Mucosa of gallbladder (tissue), 1 donor: ENCODE measurements around the gene TUBG1. TPM values are rescaled to one million over a fixed set of nuclear protein-coding genes. Genes with fewer than 3 reads are reported as not detected.
"Not testable (repeated sequence)": the region's sequence is repeated elsewhere in the genome, so short reads cannot be mapped to it uniquely, and the experiment has no call there.

Source experiments
- DNase-seq: peaks from one replicate; pipeline ENCODE4 v3.0.0-alpha.2; 2020; ENCODE audit warnings: low spot score
- total RNA-seq: library from RNA; stranded (reverse); gene quantifications from one replicate; pipeline ENCODE4 v1.2.1, GENCODE V29; 2021
- donor health status: DM: no; HTN: no; CAD: no.

TUBG1 gene
- total RNA-seq, 1 donor from 2014 or later, result 40.2 TPM

DNA sequence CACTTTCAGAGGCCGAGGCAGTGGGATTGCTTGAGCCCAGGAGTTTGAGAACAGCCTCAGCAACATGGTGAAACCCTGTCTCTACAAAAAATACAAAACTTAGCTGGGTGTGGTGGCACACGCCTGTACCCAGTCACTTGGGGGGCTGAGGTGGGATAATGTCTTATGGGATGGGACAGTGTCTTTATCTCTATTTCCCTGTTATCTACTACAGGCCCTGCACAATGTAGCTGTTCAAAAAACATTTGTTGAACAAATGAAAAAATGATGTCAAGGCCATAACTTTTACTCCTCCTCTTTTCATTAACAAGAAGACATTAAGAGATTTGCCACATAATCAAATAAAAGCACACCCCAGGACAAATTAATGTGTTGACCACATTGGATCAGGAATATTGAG lies 13.8 kb downstream of the TUBG1 start:
- no peak for DNase-seq

GRCh38 chr17:42623732-42624596 lies 14.5 kb downstream of the TUBG1 start:
- DNase-seq, result peak; percentile 64

DNA sequence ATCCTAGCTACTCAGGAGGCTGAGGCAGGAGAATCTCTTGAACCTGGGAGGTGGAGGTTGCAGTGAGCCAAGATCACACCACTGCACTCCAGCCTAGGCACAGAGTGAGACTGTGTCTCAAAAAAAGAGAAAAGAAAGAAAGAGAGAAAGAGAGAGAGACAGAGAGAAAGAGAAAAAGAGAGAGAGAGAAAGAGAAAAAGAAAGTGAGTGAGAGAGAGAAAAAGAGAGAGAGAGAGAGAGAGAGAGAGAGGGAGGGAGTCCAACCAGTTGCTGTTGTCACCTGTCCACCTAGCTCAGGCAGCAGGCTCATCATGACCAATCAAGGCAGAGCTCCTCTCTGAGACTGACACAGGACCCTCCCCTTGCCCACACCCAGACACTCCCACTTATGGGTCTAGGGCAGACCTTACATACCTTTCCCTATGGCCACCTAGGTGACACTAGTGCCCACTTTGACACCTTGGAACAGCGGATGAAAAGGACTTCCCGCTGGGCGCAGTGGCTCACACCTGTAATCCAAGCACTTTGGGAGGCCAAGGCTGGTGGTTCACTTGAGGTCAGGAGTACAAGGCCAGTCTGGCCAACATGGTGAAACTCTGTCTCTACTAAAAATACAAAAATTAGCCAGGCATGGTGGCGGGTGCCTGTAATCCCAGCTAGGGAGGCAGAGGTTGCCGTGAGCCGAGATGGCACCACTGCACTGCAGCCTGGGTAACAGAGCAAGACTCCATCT lies 17.7 kb downstream of the TUBG1 start:
- DNase-seq, result not testable (repeated sequence)

GRCh38 chr17:42629411-42630009 lies 20.0 kb downstream of the TUBG1 start:
- no peak for DNase-seq

- DNase-seq, result no peak
These were observed 23.5 kb downstream of the TUBG1 start for GRCh38 chr17:42632949-42633444.

DNA sequence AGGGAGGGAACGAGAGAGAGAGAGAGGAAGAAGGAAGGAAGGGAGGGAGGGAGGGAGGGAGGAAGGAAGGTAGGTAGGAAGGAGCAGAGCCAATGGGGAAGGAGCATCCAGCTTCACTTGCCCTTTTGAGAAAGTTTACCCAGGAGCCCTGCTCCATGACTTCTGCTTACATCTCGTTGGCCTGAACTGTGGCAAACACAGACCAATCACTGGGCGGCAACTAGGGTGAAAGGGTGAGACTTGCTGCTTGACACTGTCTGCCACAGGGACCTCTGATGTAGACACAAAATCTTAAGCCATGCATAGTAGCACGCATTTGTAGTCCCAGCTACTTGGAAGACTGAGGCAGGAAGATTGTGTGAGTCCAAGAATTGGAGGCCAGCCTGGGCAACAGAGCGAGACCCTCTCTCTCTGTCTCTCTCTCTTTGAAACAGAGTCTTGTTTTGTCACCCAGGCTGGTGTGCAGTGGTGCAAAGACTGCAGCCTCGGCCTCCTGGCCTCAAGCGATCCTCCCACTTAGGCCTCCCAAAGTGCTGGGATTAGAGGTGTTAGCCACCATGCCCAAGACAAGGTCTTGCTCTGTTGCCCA lies 30.1 kb downstream of the TUBG1 start:
- DNase-seq, result no peak

- no peak for DNase-seq
These were observed 30.6 kb downstream of the TUBG1 start for GRCh38 chr17:42640121-42640520.

DNA sequence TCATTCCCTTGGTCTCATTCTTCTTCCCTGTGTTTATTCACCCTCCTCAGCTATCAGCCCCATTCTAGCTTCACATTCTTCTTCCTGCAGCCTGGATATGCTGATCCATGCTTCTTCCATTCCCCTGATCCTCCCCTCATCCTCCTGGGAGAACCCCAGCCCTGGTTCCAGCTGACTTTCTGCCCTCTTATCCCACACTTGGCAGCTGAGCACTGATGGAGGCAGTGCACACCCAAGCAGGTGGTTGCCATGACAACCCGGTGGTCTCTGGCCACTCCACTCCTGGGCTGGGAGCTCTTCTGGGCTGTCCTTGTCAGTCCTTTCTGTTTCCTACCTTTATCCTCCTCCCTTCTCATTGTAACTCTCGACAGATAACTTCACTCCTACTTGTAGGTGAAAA lies 32.9 kb downstream of the TUBG1 start:
- no peak for DNase-seq

DNA sequence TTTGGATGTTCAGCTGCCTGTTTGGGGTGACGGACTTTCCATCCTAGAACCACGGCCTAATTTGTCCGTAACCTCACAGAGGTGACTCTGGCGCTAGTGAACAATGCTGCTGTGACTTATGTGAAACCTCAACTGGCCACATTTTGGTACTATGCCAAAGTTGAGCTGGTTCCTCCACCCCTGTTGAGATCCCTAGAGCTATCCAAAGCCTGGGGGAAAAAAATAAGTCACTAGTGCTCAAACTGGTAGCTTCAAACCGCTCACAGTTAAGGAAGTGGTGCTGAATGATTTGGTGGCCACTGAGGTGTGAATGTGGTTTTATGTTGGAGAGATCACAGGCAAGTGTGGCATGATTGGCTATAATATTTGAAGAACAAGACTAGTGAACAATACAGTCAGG lies 38.3 kb downstream of the TUBG1 start:
- DNase-seq, result no peak

- no peak for DNase-seq
These were observed 41.9 kb downstream of the TUBG1 start for GRCh38 chr17:42651392-42651791.

- peak; percentile 49 for DNase-seq
These were observed 44.0 kb downstream of the TUBG1 start for GRCh38 chr17:42653179-42654124.

- no peak for DNase-seq
These were observed 46.0 kb downstream of the TUBG1 start for GRCh38 chr17:42655528-42655927.

DNA sequence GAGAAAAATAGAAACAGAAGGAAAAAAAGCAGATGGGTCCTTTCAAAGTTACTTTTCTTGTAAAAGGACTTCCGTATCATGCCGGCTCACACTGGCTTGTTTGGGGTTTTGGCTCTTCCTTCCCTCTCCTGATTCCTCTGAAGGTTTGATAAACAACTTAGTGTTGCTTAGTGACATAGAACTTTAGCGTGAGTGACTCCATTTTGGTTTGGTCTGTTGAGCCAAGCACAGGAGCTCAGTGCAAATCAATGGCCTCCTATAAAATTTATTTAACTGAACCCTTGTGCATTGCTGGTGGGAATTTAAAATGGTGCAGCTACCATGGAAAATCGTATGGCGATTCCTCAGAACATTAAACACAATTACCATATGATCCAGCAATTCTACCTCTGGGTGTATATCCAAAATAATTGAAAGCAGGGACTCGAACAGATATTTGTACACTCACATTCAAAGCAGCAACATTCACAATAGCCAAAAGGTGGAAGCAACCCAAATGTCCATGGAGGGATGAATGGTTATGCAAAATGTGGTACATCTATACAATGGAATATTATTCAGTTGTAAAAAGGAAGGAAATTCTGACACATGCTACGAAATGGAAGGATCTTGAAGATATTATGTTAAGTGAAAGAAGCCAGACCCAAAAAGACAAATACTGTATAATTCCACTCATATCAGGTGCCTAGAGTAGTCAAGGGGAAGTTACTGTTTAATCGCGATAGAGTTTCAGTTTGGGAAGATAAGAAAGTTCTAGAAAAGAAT lies 48.5 kb downstream of the TUBG1 start:
- no peak for DNase-seq

DNA sequence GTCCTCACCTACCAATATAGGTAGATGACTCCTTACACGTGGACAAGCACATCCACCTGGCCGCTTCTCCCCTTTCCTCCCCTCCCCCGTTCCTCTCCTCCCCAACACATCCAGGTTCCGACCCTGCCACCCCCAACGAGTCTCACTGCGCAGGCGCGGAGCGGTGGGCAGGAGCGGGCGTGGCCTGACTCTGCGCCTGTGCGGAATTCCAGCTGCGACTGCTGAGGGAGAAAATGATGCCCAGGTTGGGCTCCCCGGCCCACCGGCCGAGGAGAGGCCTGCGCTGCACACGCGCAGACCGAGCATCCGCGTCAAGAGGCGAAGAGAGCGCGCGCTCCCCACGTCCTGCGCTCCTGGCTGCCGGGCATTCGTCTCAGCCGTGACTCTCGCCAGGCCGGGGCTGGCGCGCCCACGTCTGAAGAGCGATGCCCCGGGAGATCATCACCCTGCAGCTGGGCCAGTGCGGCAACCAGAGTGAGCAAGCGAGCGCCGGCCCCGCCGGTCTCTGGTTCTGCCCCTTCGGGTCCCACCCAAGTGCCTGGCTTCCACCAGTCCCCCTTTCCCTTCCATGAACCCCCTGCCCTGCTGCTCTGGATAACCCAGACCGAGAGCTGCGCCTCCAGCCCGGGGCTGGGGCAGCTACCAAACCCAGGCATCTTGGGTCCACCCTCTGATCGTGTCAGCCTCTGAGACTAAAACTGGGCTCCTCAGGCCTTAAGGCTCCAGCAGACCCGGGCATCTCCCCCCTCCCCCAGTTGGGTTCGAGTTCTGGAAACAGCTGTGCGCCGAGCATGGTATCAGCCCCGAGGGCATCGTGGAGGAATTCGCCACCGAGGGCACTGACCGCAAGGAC lies 49.8 kb downstream of the TUBG1 start, which contains the start of gene TUBG2:
TUBG2 (plus strand) TSS at position 206 of the 853 bp plus-strand sequence; CDS start at position 426, 220 bp downstream.
- DNase-seq, result peak; percentile 87

DNA sequence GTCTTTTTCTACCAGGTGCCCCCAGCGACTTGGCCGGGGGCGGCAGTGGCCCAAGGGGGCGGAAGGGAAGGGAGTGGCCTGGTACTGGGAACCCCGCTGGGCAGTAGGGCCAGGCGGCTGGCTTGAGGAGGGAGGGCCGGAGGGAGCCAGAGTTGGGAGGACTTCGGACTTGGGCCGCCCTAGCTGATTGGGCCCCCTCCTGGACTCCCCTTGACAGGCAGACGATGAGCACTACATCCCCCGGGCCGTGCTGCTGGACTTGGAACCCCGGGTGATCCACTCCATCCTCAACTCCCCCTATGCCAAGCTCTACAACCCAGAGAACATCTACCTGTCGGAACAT lies 50.4 kb downstream of the TUBG1 start:
- DNase-seq, result not testable (repeated sequence)

GRCh38 chr17:42660692-42661345 lies 51.3 kb downstream of the TUBG1 start:
- DNase-seq, result no peak
